NCI-H1105 treated with DMSO at 0.1 percent for 48 hours (cell line): ENCODE data around the gene SGF29.
"Not testable (repeated sequence)": the region's sequence is repeated elsewhere in the genome, so short reads cannot be mapped to it uniquely, and the experiment has no call there.

Source experiments
- DNase-seq: peaks from one replicate; lab custom pipeline; 2025; lab: John Stamatoyannopoulos, UW

The SGF29 gene

DNA sequence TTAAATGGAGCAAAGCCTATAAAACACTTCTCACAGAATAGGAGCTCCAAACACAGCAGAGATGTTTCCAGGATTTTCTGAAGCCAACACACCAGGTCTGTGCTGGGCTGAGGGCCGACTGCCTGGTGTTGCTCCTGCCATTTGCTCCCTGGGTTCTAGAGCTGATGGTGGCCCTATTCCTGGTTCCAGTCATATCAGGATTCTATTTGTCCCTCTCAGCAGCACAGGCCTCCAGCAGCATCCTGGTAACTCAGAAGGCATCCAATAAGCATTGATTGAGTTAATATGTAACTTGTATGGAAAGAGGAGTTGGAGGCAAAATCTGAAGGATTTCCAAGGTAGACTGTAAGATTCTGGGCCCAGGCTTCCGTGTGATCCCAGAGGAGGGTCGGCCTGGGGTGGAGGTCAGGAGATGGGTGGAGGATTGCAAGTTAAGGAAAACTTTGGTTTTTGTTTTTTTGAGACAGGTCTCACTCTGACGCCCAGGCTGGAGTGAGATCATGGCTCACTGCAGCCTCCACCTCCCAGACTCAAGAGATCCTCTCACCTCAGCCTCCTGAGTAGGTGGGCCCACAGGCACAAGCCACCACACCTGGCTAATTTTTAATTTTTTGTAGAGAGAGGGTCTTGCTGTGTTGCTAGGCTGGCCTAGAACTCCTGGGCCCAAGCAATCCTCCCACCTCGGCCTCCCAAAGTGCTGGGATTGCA lies 20.6 kb upstream of the SGF29 start:
- no peak for DNase-seq

DNA sequence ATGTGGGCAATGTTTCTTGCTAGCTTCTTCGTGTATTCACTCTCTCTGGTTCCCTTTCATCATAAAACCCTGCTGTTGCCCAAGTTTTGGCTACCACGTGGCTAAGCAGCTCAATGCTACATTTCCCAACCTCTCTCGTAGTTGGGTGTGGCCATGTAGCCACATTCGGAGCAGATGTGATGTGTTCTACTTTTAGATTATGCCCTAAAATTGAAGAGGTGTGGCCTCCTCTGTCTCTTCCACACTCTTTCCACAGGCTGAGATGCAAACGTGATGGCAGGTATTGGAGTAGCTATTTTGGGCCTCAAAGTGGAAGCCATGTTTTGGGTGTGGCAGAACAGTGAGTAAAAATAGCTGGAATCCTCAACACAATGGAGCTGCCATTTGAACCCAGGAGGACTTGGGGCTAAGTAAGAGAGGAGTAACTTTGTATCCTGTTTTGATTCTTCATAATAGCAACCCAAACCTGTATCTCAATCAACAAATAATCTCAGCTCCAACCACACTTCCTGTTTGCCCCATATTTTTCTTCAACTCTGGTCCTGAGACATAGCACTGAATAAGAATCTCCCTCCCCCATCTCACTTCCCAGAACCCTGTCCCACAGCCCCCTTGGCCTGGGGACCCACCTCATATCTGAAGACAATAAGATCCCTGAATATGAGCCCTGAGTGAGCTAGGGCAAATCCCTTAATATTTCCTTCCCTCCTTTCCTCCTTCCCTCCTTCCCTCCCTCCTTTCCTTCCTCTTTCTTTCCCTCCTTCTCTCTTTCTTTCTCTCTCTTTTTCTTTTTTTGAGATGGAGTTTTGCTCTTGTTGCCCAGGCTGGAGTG lies 19.0 kb upstream of the SGF29 start:
- DNase-seq: no peak

DNA sequence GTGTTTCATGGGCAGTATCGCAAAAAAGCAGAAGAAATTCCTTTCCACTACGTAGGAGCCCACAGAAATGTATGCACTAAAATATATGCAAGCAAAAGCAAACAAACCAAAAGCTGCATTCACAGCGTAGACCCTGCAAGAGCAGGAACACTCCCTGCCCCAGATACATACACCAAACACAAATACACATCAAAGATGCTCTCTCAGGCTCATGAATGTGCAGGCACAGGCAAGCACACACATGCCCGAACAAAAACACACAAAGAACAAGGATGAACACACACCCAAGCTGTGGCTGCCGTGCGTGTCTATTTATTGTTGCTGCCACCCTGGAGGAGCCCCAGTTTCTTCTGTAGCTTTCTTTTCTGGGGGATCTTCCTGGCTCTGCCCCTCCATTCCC lies 16.6 kb upstream of the SGF29 start:
- DNase-seq: no peak

DNA sequence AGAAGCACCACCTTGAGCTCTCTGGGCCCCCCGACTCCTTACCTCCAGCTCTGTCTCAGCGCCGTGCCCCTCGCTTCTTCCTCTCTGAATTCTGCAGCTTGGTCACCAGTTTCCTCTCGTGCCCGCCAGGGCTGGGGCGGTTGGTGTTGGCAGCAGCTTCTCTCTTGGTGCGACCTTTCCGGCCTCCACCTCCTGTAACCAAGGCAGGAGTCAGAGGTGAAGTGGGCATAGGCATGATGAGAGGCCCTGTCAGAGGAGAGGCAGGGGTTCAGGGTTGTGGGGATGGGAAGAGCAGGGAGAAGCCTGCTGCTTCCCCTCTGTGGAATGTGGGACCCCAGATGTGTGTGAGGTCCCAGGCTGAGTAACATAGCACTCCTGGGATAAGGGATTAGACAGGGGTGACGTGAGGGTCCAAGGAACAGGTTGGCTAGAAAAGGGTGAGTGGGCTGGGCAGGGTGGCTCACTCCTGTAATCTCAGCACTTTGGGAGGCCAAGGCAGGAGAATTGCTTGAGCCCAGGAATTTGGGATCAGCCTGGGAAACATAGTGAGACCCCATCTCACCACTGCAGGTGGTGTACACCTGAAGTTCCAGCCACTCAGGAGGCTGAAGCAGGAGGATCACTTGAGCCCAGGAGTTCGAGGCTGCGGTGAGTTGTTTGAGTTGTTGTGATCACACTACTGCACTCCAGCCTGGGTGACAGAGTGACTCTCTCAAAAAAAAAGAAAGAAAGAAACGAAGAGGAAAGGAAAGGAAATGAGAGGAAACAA lies 15.6 kb upstream of the SGF29 start:
- DNase-seq: no peak

DNA sequence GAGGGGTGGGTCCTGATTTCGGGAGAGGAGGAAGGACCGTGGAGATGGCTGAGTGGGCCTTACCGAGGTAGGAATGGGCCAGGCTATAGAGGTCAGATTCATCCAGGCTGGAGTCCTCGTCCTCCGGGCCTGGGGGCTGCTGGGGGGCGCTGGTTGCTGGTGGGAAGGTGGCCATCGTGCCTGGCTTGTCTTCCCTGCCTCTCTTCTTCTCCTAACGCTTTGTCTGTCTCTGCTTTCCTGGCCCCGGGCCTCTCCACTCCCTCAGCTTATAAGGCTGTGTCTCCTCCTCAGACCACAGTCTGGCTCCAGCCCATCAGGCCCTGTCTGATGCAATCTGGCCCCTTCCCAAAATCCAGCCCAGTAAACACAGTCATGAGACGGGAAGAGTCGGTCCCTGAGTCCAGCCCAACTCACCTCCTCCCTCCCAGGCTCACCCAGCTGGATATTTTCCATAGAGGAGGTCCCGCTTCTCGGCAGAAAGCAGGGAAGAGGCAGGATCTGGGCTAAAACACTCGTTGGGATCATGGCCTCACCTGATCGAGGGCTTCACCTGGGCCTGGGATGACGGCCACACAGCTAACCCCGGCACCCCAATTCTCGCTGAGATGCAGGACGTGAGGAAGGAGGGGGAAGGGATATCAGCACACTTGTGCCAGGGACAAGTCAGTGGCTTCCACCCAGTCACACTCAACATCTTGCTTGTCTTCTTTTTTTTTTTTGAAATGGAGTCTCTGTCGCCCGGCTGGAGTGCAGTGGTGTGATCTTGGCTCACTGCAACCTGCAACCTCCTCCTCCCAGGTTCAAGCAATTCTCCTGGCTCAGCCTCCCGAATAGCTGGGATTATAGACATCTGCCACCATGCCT lies 14.8 kb upstream of the SGF29 start, which contains the start of gene NUPR1:
TSS of gene NUPR1 (minus strand) at position 242 of the 864 bp plus-strand sequence. CDS start at position 175, 67 bp downstream.
- no peak for DNase-seq

DNA sequence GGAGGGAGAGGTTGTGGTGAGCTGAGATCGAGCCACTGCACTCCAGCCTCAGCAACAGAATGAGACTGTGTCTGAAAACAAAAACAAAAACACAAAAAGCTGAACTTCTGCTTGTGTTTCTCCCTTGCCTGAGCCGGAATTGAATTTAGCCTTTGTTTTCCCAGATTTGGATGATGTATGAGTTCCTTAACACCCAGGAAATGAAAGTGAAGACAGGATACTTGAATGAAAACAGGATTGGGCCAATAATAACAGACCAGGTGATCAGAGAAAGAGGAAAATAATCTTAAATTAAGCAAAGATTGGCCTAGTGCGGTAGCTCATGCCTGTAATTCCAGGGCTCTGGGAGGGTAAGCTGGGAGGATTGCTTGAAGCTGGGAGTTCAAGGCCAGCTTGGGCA lies 13.4 kb upstream of the SGF29 start:
- DNase-seq: no peak

DNA sequence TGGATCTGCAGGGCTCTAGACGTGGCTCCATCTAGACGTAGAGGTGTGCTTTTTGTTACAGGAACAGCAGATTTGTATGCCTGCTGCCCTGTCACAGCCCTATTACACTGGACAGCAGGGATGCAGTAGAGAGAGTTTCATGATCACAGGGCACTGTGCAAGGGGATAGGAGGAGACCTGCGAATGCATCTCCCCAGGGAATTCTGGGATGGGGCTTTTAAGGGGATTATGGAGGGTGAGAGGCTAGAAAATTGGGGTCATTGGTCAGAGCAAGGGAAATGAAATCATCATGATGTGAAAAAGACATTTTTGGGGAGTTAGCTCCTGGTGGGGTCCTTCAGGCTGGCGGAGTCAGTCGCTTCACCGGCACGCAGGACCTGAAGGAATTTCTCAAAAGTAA lies 11.1 kb upstream of the SGF29 start:
- no peak for DNase-seq

DNA sequence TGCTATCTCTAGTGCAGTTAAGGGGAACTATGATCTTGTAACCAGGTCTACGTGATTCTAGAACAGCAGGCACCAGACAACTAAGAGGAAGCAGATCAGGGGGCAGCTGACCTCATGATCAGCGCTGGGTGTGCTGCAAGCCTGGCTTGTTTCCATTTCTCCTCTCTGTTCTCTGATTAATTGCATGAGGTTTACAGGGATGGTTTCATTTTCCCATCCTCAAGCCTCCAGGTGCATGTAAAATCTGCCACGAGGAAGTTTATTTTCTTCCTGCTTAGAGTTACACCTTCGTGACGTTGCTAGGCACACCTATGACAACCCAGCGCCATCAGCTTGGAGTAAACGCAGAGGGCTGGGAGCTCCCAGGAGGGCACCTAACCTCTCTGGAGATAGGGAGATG lies 10.6 kb upstream of the SGF29 start:
- DNase-seq: no peak

DNA sequence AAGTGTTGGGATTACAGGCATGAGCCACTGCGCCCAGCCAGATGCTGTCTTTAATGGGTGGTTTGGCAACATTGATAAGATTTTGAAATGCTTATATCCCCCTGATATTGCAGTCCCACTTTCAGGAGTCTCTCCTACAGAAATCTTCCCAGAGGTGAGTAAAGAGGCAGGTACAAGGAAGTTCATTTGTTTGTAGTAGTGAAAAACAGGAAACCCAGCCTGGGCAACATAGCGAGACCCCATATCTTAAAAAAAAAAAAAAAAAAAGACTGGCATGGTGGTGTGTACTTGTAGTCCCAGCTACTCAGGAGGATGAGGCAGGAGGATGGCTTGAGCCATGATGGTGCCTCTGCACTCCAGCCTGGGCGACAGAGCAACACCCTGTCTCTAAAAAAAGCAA lies 8.7 kb upstream of the SGF29 start:
- no peak for DNase-seq

DNA sequence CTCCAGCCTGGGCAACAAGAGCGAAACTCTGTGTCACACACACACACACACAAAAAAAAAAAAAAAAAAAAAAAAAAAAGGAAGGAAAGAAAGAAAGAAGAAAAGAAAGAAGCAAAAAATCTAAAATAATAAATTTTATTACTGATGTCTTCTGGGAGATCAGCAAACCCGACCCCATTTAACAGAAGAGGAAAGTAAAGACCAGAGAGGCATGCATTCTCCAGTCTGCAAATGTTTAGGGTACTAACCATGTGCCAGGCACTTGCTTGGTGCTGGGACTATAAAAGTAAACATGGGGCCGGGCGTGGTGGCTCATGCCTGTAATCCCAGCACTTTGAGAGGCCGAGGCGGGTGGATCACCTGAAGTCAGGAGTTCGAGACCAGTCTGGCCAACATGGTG lies 7.8 kb upstream of the SGF29 start:
- not testable (repeated sequence) for DNase-seq

DNA sequence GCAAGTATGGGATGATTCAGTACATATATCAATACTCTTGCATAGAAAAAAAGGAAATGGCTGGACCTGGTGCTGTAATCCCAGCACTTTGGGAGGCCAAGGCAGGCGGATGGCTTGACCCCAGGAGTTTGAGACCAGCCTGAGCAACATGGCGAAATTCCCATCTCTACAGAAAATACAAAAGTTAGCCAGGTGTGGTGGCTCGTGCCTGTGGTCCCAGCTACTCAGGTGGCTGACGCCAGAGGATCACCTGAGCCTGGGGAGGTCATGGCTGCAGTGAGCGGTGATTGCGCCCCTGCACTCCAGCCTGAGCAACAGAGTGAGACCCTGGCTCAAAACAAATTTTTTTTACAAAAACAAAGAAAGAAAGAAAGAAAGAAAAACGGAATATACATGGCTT lies 7.1 kb upstream of the SGF29 start:
- no peak for DNase-seq

DNA sequence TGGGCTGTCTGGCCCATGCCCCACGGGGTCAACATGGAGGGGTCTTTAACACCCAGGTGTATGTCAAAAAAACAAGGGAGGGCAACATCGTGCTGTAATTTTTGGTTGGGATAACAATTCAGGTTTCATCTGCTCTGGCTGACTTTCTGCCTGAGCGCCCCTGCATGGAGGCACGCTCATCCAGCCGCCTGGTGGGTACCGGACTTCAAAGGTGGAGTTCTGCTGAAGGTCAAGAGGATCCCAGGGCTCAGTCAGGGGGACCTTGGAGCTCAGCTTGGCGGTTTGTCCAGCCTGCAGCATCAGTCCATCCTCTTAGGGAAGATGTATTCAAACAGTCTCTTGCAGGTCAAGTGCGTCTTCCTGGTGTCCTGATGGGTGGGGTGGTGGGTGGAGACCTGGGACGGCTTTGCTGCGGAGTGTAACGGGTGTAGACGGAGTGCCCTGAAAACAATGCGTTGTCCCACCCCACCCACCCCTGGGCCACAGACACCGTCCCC lies 5.4 kb upstream of the SGF29 start:
- DNase-seq: no peak

DNA sequence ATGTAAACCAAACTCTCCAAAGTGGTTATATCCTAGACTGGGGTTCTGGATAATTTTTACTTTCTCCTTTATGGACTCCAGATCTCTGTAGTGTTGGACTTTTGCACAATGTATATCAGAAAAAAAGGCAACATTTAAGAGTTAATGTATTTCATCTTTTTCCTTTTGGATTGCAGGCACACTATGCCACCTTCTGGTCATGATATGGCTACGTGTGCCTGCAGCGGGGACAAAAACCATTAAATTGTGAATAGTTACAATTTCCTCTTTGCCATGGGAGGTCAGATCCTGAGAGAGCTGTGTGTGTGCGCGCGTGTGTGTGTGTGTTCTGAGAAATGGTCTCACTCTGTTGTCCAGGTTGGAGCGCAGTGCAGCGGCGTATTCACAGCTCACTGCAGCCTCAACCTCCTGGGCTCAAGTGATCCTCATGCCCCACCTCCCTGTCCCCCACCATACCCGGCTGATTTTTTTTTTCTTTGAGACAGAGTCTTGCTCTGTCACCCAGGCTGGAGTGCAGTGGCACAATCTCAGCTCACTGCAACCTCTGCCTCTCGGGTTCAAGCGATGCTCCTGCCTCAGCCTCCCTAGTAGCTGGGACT lies 4.3 kb upstream of the SGF29 start:
- no peak for DNase-seq

DNA sequence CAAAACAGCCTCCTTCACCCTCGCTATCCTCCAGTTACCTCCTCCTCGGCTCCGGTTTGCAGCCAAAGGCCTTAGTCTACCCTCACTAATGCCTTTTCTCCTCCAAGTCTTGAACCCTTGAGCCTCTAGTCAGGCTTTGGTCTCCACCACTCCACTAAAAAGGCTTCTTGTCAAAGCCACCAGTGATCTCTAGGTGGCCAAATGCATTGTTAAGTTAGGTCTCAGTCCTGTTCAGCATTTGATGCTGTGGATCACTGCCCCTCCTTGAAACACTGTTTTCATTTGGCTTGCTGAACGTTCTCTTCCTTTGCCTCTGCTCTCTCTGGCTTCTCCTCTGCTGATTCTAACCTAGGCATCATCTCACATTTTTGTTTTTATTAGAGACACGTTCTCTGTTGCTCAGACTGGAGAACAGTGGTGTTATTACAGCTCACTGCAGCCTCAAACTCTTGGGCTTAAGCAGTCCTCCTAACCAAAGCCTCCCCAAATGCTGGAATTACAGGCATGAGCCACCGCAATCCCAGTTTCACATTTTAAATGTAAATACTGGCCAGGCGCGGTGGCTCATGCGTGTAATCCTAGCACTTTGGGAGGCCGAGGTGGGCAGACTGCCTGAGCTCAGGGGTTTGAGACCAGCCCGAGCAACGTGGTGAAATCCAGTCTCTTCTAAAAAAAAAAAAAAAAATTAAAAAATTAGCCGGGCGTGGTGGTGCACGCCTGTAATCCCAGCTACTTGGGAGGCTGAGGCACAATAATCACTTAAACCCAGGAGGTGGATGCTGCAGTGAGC lies 1.1 kb downstream of the SGF29 start:
- DNase-seq: no peak

DNA sequence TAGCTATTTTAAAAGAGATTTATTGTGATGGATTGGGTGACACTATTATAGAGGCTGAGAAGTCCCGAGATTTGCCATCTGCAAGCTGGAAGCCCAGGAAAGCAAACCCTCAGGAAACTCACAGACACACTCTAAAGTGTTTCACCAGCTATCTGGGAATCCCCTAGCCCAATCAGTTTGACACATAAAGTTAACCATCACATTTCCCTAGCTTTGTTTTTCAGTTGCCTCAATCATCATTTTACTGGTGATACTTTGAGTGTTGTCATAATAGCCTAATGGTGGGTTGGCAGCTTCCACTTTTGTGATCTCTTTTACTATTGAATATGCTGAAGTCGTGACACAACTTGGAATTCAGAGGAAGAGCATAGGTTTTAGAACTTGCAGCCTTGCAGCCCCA lies 1.8 kb downstream of the SGF29 start:
- DNase-seq: no peak

DNA sequence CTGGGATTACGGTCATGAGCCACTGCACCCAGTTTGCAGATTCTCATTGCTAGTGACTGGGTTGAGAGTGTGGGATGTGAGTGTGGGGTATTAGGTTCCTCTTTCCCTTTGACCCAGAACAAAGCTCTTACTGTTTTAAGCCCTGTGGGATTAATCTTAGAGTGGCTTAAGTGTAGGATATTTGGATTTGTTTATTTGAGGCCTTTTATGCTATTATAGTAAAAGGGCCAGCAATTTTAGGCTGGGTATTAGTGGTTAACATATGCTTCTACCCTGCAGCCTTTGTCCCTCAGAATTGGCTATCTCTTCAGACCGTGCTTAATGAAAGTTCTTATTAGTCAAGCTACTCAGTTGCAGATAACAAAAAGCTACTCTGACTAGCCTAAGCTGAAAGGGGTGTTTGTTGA lies 3.2 kb downstream of the SGF29 start:
- DNase-seq: no peak

DNA sequence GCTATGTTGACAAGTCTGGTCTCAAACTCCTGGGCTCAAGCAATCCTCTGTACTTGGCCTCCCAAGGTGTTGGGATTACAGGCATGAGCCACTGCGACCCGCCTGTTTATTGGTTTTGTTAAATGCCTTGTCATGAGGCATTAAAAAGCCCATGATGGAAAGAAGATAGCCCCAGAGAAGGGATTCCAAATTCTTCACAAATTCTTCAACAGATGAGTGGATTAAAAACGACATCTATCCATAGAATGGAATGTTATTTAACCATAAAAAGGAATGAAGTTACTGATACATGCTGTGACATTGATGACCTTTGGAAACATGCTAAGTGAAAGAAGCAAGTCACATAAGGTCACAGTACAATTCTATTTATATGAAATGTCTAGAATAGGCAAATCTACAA lies 4.7 kb downstream of the SGF29 start:
- no peak for DNase-seq

DNA sequence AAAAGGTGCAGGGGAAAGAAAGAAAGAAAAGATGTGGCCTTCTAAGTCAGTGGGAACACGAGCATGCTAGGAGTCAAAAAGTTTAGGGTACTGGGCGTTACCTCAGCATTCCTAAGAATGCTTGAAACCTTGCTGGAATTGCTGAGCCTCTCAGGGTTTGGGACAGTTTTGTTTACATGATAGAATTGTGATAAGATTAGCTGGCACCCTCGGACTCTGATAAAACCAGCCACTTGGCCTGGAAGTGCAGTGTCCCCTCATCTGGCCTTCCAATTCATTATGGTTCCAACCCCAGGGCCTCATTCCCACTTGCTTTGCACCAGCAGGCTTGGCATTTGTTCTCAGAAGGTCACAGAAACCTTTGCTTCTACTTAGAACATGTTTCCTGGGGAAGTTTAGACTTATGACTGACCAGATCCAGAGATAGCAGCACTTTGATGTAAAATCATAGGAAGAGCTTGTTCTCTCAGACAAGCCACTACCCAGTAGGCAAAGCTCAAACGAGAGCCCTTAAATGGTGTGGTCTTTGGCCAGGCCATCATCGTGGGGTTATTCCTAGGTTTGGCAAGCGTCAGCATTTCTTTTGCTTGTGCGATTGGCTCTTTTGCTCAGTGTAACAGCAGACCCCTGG lies 8.0 kb downstream of the SGF29 start:
- no peak for DNase-seq

DNA sequence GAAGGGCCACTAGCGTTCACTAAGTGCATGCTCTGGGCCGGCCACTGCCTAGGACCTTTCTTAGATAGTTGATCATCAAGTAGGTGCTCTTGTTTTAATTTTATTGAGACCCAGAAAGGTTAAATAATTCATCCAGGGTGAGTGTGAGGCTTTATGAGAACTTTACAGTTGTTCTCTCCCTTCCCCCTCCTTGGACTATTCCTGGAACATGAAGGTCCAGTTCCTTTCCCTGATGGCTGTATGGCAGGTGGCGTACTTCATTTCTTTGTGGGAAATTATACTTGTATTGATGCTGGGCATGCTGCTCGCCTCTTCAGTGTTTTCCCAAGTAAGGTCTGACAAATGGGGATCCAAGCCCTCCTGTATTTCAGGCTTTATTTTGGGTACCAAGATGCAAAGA lies 8.5 kb downstream of the SGF29 start:
- DNase-seq: no peak

DNA sequence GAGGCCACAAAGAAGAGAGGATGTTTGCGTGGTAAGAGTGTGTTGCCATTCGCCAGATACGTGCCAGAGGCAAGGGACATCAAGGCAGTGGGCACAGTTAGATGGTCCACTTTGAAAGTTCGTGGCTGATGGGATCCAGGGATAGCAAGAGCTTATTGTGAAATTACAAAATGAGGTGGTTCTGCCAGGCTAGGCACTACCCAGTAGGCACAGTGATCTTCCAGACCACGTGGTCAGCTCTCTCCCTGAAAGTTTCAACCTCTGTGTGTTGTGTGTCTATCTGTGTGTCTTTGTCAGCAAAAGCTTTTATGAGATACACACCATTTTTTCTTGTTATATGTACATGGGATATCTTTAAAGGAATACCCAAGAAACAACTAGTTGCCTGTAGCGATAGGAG lies 9.5 kb downstream of the SGF29 start:
- no peak for DNase-seq
